Endothelial cell (in vitro differentiated cells): ENCODE measurements around the gene ADGRF5. TPM values are rescaled to one million over a fixed set of nuclear protein-coding genes. Genes with fewer than 3 reads are reported as not detected.
A peak's percentile ranks its signal among the peaks of the same experiment; 100 is the strongest.

ENCODE experiments used
- DNase-seq: peaks from one replicate; pipeline ENCODE4 v3.0.0; 2021; ENCODE audit warnings: low spot score
- H3K27ac Mint-ChIP-seq: one replicate; pipeline ENCODE4 v1.8.0; 2021; ENCODE audit warnings: mixed read lengths, inconsistent platforms; ENCODE audit not compliant: unreplicated experiment
- H3K27me3 Mint-ChIP-seq: one replicate; pipeline ENCODE4 v1.8.0; 2021; ENCODE audit warnings: mild to moderate bottlenecking, moderate library complexity, mixed read lengths, inconsistent platforms; ENCODE audit not compliant: unreplicated experiment
- H3K36me3 Mint-ChIP-seq: one replicate; pipeline ENCODE4 v1.8.0; 2021; ENCODE audit warnings: mild to moderate bottlenecking, low read depth, mixed read lengths, inconsistent platforms; ENCODE audit not compliant: unreplicated experiment
- H3K4me1 Mint-ChIP-seq: one replicate; pipeline ENCODE4 v1.8.0; 2021; ENCODE audit warnings: mild to moderate bottlenecking, mixed read lengths, inconsistent platforms; ENCODE audit not compliant: unreplicated experiment
- H3K4me3 Mint-ChIP-seq: one replicate; pipeline ENCODE4 v1.8.0; 2021; ENCODE audit warnings: mild to moderate bottlenecking, mixed read lengths, inconsistent platforms; ENCODE audit not compliant: unreplicated experiment
- H3K9me3 Mint-ChIP-seq: one replicate; pipeline ENCODE4 v1.8.0; 2021; ENCODE audit warnings: mixed read lengths, inconsistent platforms; ENCODE audit not compliant: unreplicated experiment
- CTCF ChIP-seq: fragments of 200-600 bp; sonication (generic); IDR thresholded peaks from one replicate; pipeline ENCODE4 v1.5.0; 2021; ENCODE audit warnings: antibody characterized with exemption; ENCODE audit not compliant: unreplicated experiment
- total RNA-seq: library from RNA; stranded (reverse); fragmentation: NEBNext Ultra II Directional; extraction: Animal tissue kit (Norgen Biotek cat#: 25700); gene quantifications from one replicate; pipeline ENCODE4 v1.2.1, GENCODE V29; 2021; ENCODE audit not compliant: unreplicated experiment

The ADGRF5 gene
- total RNA-seq, 1 donor from 2014 or later: 250 TPM

DNA sequence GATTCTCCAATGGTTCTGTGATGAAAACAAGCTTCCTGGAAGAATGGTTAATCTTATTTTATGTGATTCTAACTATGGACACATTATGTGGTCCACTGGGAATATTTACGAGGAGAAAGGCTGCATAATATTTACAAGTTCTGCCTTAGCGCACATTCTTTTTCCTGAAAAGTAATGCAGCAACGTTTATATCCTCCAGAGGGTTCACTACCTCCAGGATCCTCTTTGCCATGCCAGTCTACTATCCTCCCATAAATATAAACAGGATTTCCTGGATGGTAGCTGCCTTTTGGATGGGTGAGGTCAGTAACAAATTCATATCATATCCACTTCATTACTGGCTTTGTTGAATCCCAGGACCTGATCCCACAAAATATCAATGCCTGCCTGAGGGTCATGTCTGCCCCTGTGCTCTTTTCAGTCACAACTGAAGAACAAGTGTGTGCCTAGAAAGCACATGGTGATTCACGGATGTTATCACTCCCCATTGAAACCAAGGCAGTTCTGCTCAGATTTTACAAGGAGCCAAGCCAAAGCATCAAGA, 30.4 kb downstream of the ADGRF5 start:
- H3K36me3 Mint-ChIP-seq: peaks cover 59% of the 10 kb centered on the region
- DNase-seq: no peak
- H3K4me3 Mint-ChIP-seq: no peak overlapping the region
- no peak for TF ChIP-seq CTCF
- H3K4me1 Mint-ChIP-seq: peaks cover 37% of the 10 kb centered on the region
- H3K27me3 Mint-ChIP-seq: peaks cover 2% of the 10 kb centered on the region
- peak overlapping the region; percentile 61 for H3K27ac Mint-ChIP-seq
- H3K9me3 Mint-ChIP-seq: no peaks in the 10 kb centered on the region

DNA sequence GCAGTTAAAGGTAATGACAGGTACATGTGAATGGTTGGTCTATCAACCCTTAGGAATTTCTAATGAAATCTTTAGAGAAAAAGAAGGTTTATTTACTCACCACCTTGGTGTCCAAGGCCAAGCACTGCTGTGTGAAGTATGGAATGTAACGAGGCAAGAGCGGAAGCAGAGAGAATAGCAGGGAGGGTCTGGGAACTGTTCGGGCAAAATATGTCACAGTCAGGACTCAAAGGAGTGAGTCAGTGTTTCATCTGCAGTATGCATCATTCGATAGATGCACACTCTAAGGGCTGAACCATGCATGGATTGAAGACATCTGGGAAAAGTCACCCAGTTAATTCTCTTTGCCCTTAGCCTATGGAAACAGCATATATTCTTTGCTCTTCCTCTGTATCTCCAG, 33.2 kb downstream of the ADGRF5 start:
- H3K36me3 Mint-ChIP-seq: peaks cover 55% of the 10 kb centered on the region
- peak overlapping the region; percentile 48 for H3K4me3 Mint-ChIP-seq
- DNase-seq: no peak
- no peak for TF ChIP-seq CTCF
- H3K27ac Mint-ChIP-seq: no peak overlapping the region
- H3K4me1 Mint-ChIP-seq: peaks cover 15% of the 10 kb centered on the region
- no peaks in the 10 kb centered on the region for H3K9me3 Mint-ChIP-seq
- peaks cover 3% of the 10 kb centered on the region for H3K27me3 Mint-ChIP-seq

- Mint-ChIP-seq H3K36me3 (peaks cover 59% of the 10 kb centered on the region), H3K4me3 (peak overlapping the region; percentile 48), H3K9me3 (no peaks in the 10 kb centered on the region), H3K27ac (no peak overlapping the region), H3K27me3 (peaks cover 3% of the 10 kb centered on the region), H3K4me1 (peaks cover 14% of the 10 kb centered on the region)
- DNase-seq: no peak
- no peak for TF ChIP-seq CTCF
Measured at GRCh38 chr6:46888031-46888430, 33.7 kb downstream of the ADGRF5 start.

- TF ChIP-seq CTCF: no peak
- no peak for DNase-seq
- Mint-ChIP-seq H3K9me3 (no peaks in the 10 kb centered on the region), H3K27me3 (peaks cover 5% of the 10 kb centered on the region), H3K4me1 (peaks cover 25% of the 10 kb centered on the region), H3K4me3 (peak overlapping the region; percentile 9), H3K36me3 (peaks cover 76% of the 10 kb centered on the region), H3K27ac (no peak overlapping the region)
Measured at GRCh38 chr6:46882645-46883044, 39.1 kb downstream of the ADGRF5 start.

- TF ChIP-seq CTCF: no peak
- Mint-ChIP-seq H3K4me1 (peaks cover 32% of the 10 kb centered on the region), H3K9me3 (no peaks in the 10 kb centered on the region), H3K27ac (peak overlapping the region; percentile 87), H3K27me3 (peaks cover 14% of the 10 kb centered on the region), H3K4me3 (peak overlapping the region; percentile 33), H3K36me3 (peaks cover 69% of the 10 kb centered on the region)
- DNase-seq: no peak
Measured at GRCh38 chr6:46879003-46879402, 42.7 kb downstream of the ADGRF5 start.
